GM04503 (cell line): ENCODE data around the gene WWC2.
A peak's percentile ranks its signal among the peaks of the same experiment; 100 is the strongest.

Source experiments
- DNase-seq: peaks from one replicate; pipeline ENCODE4 v3.0.0-alpha.2; 2012; ENCODE audit warnings: low read depth

Gene WWC2

GRCh38 chr4:183256756-183257385 is 157.8 kb downstream of the WWC2 start:
- DNase-seq, result no peak

- no peak for DNase-seq
These were observed 158.8 kb downstream of the WWC2 start for GRCh38 chr4:183257808-183258207.

- no peak for DNase-seq
These were observed 161.6 kb downstream of the WWC2 start for GRCh38 chr4:183260491-183261151.

GRCh38 chr4:183261953-183262775 is 163.1 kb downstream of the WWC2 start:
- DNase-seq, result no peak

- DNase-seq, result no peak
These were observed 163.7 kb downstream of the WWC2 start for GRCh38 chr4:183262776-183263100.

GRCh38 chr4:183263787-183264386 is 164.8 kb downstream of the WWC2 start:
- no peak for DNase-seq

GRCh38 chr4:183264614-183265013 is 165.6 kb downstream of the WWC2 start:
- DNase-seq, result peak; percentile 71

GRCh38 chr4:183266371-183266770 is 167.3 kb downstream of the WWC2 start:
- no peak for DNase-seq

GRCh38 chr4:183268556-183268955 is 169.5 kb downstream of the WWC2 start:
- DNase-seq, result no peak

GRCh38 chr4:183272384-183272783 is 173.3 kb downstream of the WWC2 start:
- DNase-seq, result no peak

GRCh38 chr4:183276106-183276505 is 177.0 kb downstream of the WWC2 start:
- DNase-seq, result no peak

- DNase-seq, result no peak
These were observed 185.3 kb downstream of the WWC2 start for GRCh38 chr4:183284258-183284785.

GRCh38 chr4:183284965-183285364 is 185.9 kb downstream of the WWC2 start:
- no peak for DNase-seq

GRCh38 chr4:183285886-183286285 is 186.8 kb downstream of the WWC2 start:
- no peak for DNase-seq

- no peak for DNase-seq
These were observed 187.7 kb downstream of the WWC2 start for GRCh38 chr4:183286590-183287308.

- no peak for DNase-seq
These were observed 188.2 kb downstream of the WWC2 start for GRCh38 chr4:183287309-183287659.

GRCh38 chr4:183287677-183288076 is 188.6 kb downstream of the WWC2 start:
- DNase-seq, result no peak

GRCh38 chr4:183288955-183289354 is 189.9 kb downstream of the WWC2 start:
- no peak for DNase-seq

GRCh38 chr4:183289688-183290087 is 190.6 kb downstream of the WWC2 start:
- DNase-seq, result no peak

GRCh38 chr4:183291070-183291469 is 192.0 kb downstream of the WWC2 start:
- DNase-seq, result no peak

GRCh38 chr4:183295711-183296110 is 196.7 kb downstream of the WWC2 start:
- no peak for DNase-seq

- no peak for DNase-seq
These were observed 198.6 kb downstream of the WWC2 start for GRCh38 chr4:183297675-183298074.
